PC-3 (cell line): ENCODE measurements around the gene RBFOX2. TPM values are rescaled to one million over a fixed set of nuclear protein-coding genes. Genes with fewer than 3 reads are reported as not detected.

ENCODE experiments used
- ATAC-seq: fragments of 200-7000 bp; cut with Tn5 transposase; 2 replicates; pipeline ENCODE4 v1.9.1; 2020; ENCODE audit warnings: mild to moderate bottlenecking, moderate library complexity
- BruUV-seq: library from RNA; stranded (reverse); fragments of 400-500 nt; replicated peaks from 2 replicates; lab custom pipeline; 2021; lab: Mats Ljungman, UMichigan
- CTCF ChIA-PET: fragments of 300-600 bp; sonication (Branson Sonifier 250); formaldehyde crosslinking; loops from one replicate; lab custom pipeline; 2022; ENCODE audit warnings: antibody characterized with exemption; lab: Charles Lee
- POLR2A ChIA-PET: fragments of 300-600 bp; sonication (Branson Sonifier 250); formaldehyde crosslinking; loops from one replicate; lab custom pipeline; 2022; ENCODE audit warnings: antibody characterized with exemption; ENCODE audit not compliant: unreplicated experiment; lab: Charles Lee
- DNase-seq: peaks from one replicate; pipeline ENCODE4 v3.0.0-alpha.2; 2015
- H2AFZ ChIP-seq: fragments of 300-600 bp; sonication (generic); 2 replicates; pipeline ENCODE4 v1.6.0; 2016; ENCODE audit warnings: antibody characterized with exemption, low read length
- H3F3A ChIP-seq: fragments of 300-600 bp; sonication (generic); one replicate; pipeline ENCODE4 v1.6.0; 2017; ENCODE audit warnings: antibody characterized with exemption, low read length, control low read depth, mild to moderate bottlenecking; ENCODE audit not compliant: unreplicated experiment
- H3K27ac ChIP-seq: fragments of 300-600 bp; sonication (generic); 2 replicates; pipeline ENCODE4 v1.5.1; 2016; ENCODE audit warnings: mild to moderate bottlenecking, low read length
- H3K27me3 ChIP-seq: fragments of 300-600 bp; sonication (generic); 2 replicates; pipeline ENCODE4 v1.6.1; 2016; ENCODE audit warnings: low read length, mixed read lengths
- H3K36me3 ChIP-seq: fragments of 300-600 bp; sonication (generic); 2 replicates; pipeline ENCODE4 v1.6.1; 2016; ENCODE audit warnings: low read depth, mixed run types, low read length, mixed read lengths
- H3K4me1 ChIP-seq: fragments of 300-600 bp; sonication (generic); 2 replicates; pipeline ENCODE4 v1.5.1; 2016; ENCODE audit warnings: low read length; ENCODE audit not compliant: insufficient read depth
- H3K4me2 ChIP-seq: fragments of 300-600 bp; sonication (generic); 2 replicates; pipeline ENCODE4 v1.6.0; 2016; ENCODE audit warnings: low read length
- H3K4me3 ChIP-seq: fragments of 300-600 bp; sonication (generic); 2 replicates; pipeline ENCODE4 v1.5.1; 2016; ENCODE audit warnings: mild to moderate bottlenecking, low read length, mixed read lengths
- H3K79me2 ChIP-seq: fragments of 300-600 bp; sonication (generic); 2 replicates; pipeline ENCODE4 v1.6.1; 2017; ENCODE audit warnings: low read length, mixed read lengths
- H3K9ac ChIP-seq: fragments of 300-600 bp; sonication (generic); 2 replicates; pipeline ENCODE4 v1.6.0; 2016; ENCODE audit warnings: mild to moderate bottlenecking, low read length
- H3K9me2 ChIP-seq: fragments of 300-600 bp; sonication (generic); replicated peaks from 2 replicates; pipeline ENCODE4 v1.6.1; 2016; ENCODE audit warnings: mixed run types, low read length, mixed read lengths
- H3K9me3 ChIP-seq: fragments of 300-600 bp; sonication (generic); 2 replicates; pipeline ENCODE4 v1.6.1; 2016; ENCODE audit warnings: low read length, mixed read lengths
- H4K20me1 ChIP-seq: fragments of 300-600 bp; sonication (generic); 2 replicates; pipeline ENCODE4 v1.6.1; 2016; ENCODE audit warnings: low read length, mixed read lengths
- EZH2 ChIP-seq: fragments of 300-600 bp; sonication (generic); IDR thresholded peaks from one replicate; pipeline ENCODE4 v1.6.1; 2017; ENCODE audit warnings: antibody characterized with exemption, mild to moderate bottlenecking, low read length; ENCODE audit not compliant: unreplicated experiment
- EZH2phosphoT487 ChIP-seq: fragments of 300-600 bp; sonication (generic); IDR thresholded peaks from 2 replicates; pipeline ENCODE4 v1.6.1; 2018; ENCODE audit warnings: mild to moderate bottlenecking, antibody characterized with exemption, low read length, borderline replicate concordance
- intact Hi-C: fragments of 100-400 bp; cut with micrococcal nuclease; formaldehyde crosslinking; loops from 2 replicates; pipeline ENCODE4 v1.9.0; 2023
- total RNA-seq: library from RNA; depleted of rRNA; stranded (reverse); fragments of >200 nt; gene quantifications from 2 replicates; pipeline ENCODE4 v1.2.3, GENCODE V29; 2014
- TF ChIP-seq, protein P1 (sequence below): fragments of 300-600 bp; sonication (generic); conservative IDR thresholded peaks from 2 replicates; pipeline ENCODE4 v1.5.1; 2017; ENCODE audit warnings: antibody characterized with exemption, low read depth, mild to moderate bottlenecking, low read length

RBFOX2 gene
- total RNA-seq, 1 experiment from 2014 or later: 75.1 TPM

DNA sequence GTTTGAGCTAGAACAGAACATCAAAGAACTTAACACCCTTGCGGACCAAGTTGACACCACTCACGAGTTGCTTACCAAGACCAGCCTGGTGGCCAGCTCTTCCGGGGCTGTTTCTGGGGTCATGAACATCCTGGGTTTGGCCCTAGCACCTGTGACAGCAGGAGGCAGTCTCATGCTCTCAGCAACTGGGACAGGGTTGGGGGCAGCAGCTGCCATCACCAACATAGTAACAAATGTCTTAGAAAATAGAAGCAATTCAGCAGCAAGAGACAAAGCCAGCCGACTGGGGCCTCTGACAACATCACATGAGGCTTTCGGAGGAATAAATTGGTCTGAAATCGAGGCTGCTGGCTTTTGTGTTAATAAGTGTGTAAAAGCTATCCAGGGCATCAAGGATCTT is 302.2 kb downstream of the RBFOX2 start:
- BruUV-seq: no TSS peak
- CTCF ChIA-PET: no interaction called here
- H3K27ac ChIP-seq: no peak overlapping the region
- no peaks in the 10 kb centered on the region for H3K4me1 ChIP-seq
- H4K20me1 ChIP-seq: no peaks in the 10 kb centered on the region
- no peak overlapping the region for H3K4me3 ChIP-seq
- no peaks in the 10 kb centered on the region for H3K79me2 ChIP-seq
- H3K9ac ChIP-seq: no peak overlapping the region
- no peak overlapping the region for H2AFZ ChIP-seq
- no peak overlapping the region for H3K4me2 ChIP-seq
- no peaks in the 10 kb centered on the region for H3K9me2 ChIP-seq
- H3F3A ChIP-seq: no peaks in the 10 kb centered on the region
- ATAC-seq (no peak), DNase-seq (no peak)
- H3K36me3 ChIP-seq: no peaks in the 10 kb centered on the region
- TF ChIP-seq, protein P1, sequence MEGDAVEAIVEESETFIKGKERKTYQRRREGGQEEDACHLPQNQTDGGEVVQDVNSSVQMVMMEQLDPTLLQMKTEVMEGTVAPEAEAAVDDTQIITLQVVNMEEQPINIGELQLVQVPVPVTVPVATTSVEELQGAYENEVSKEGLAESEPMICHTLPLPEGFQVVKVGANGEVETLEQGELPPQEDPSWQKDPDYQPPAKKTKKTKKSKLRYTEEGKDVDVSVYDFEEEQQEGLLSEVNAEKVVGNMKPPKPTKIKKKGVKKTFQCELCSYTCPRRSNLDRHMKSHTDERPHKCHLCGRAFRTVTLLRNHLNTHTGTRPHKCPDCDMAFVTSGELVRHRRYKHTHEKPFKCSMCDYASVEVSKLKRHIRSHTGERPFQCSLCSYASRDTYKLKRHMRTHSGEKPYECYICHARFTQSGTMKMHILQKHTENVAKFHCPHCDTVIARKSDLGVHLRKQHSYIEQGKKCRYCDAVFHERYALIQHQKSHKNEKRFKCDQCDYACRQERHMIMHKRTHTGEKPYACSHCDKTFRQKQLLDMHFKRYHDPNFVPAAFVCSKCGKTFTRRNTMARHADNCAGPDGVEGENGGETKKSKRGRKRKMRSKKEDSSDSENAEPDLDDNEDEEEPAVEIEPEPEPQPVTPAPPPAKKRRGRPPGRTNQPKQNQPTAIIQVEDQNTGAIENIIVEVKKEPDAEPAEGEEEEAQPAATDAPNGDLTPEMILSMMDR: no peak
- TF ChIP-seq EZH2phosphoT487 (no peak), EZH2 (no peak)
- intact Hi-C loops: no loop called here
- POLR2A ChIA-PET: no interaction called here
- H3K27me3 ChIP-seq: no peaks in the 10 kb centered on the region
- H3K9me3 ChIP-seq: no peaks in the 10 kb centered on the region

GRCh38 chr22:35725521-35725920 is 303.1 kb downstream of the RBFOX2 start:
- ChIA-PET POLR2A (no interaction called here), CTCF (no interaction called here)
- no peaks in the 10 kb centered on the region for H3K4me1 ChIP-seq
- H3K27ac ChIP-seq: no peak overlapping the region
- ATAC-seq (no peak), DNase-seq (no peak)
- no peaks in the 10 kb centered on the region for H3K27me3 ChIP-seq
- no peaks in the 10 kb centered on the region for H3K79me2 ChIP-seq
- BruUV-seq: no TSS peak
- no peaks in the 10 kb centered on the region for H3K36me3 ChIP-seq
- H3K9ac ChIP-seq: no peak overlapping the region
- no peak overlapping the region for H3K4me3 ChIP-seq
- H3K4me2 ChIP-seq: no peak overlapping the region
- no peaks in the 10 kb centered on the region for H3K9me3 ChIP-seq
- no peak overlapping the region for H2AFZ ChIP-seq
- no peaks in the 10 kb centered on the region for H3K9me2 ChIP-seq
- no peaks in the 10 kb centered on the region for H4K20me1 ChIP-seq
- no peaks in the 10 kb centered on the region for H3F3A ChIP-seq
- intact Hi-C loops: no loop called here
- TF ChIP-seq, protein P1: no peak
- no peak for TF ChIP-seq EZH2phosphoT487
- no peak for TF ChIP-seq EZH2

DNA sequence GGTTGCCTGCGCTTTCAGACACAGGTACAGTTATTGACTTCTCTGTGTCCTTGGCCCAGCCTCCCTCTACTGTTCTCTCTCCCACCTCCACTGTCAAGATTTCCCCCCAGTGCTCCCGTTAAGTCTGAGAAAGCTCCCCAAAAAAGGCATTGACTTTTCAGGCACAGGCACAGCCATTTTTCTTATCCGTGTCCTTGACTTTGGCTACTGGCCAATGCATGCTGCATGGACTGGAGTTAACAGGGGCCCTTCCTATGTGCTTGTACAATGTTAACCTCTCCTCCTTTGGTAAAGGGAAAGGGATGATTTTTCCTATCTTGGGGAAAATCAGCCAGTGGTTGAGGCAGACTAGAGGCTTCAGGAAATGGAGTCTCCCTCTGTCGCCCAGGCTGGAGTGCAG is 306.7 kb downstream of the RBFOX2 start:
- no peak overlapping the region for H3K4me2 ChIP-seq
- no TSS peak for BruUV-seq
- no peaks in the 10 kb centered on the region for H3K79me2 ChIP-seq
- ATAC-seq (no peak), DNase-seq (no peak)
- H3K27me3 ChIP-seq: no peaks in the 10 kb centered on the region
- H3K4me1 ChIP-seq: no peaks in the 10 kb centered on the region
- H3K9me3 ChIP-seq: no peaks in the 10 kb centered on the region
- intact Hi-C loops: no loop called here
- H3K36me3 ChIP-seq: no peaks in the 10 kb centered on the region
- CTCF ChIA-PET: no interaction called here
- TF ChIP-seq EZH2 (no peak), EZH2phosphoT487 (no peak)
- TF ChIP-seq, protein P1: no peak
- no peaks in the 10 kb centered on the region for H3K9me2 ChIP-seq
- no peak overlapping the region for H2AFZ ChIP-seq
- POLR2A ChIA-PET: no interaction called here
- H3K9ac ChIP-seq: no peak overlapping the region
- H3K27ac ChIP-seq: no peak overlapping the region
- no peaks in the 10 kb centered on the region for H4K20me1 ChIP-seq
- no peak overlapping the region for H3K4me3 ChIP-seq
- H3F3A ChIP-seq: no peaks in the 10 kb centered on the region
